ENCODE measurements around the gene ITIH4.

ITIH4 gene

DNA sequence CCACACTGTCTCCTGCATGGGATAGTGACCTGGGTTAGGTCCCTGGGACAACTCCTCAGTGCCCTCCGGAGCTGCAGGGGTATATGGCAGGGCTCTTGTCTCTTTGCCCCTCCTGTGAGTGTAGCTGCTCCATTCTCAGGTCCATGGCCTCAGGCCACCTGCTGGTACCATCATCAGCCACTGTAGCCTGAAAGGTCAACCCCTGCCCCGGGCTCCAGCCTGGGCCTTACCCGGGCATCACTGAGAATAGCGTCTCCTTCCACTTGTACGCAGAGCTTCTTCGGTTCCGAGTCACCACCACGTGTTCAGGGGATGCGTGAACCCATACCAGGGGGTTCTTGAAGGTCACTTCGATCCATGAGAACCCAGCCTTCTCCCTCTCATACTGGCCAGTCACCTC lies 13.8 kb downstream of the ITIH4 start:
- no peak overlapping the region for H3K27ac Mint-ChIP-seq
- H3K9me3 Mint-ChIP-seq, result no peaks in the 10 kb centered on the region
- H3K27me3 Mint-ChIP-seq (ENCODE audit: low read depth, poor library complexity), result peaks cover 7% of the 10 kb centered on the region
- no peaks in the 10 kb centered on the region for H3K36me3 Mint-ChIP-seq (ENCODE audit: low read depth)
- no peak overlapping the region for H3K4me3 Mint-ChIP-seq
- H3K4me1 Mint-ChIP-seq, result peaks cover 28% of the 10 kb centered on the region
- no peak for DNase-seq
- TF ChIP-seq, protein P1, sequence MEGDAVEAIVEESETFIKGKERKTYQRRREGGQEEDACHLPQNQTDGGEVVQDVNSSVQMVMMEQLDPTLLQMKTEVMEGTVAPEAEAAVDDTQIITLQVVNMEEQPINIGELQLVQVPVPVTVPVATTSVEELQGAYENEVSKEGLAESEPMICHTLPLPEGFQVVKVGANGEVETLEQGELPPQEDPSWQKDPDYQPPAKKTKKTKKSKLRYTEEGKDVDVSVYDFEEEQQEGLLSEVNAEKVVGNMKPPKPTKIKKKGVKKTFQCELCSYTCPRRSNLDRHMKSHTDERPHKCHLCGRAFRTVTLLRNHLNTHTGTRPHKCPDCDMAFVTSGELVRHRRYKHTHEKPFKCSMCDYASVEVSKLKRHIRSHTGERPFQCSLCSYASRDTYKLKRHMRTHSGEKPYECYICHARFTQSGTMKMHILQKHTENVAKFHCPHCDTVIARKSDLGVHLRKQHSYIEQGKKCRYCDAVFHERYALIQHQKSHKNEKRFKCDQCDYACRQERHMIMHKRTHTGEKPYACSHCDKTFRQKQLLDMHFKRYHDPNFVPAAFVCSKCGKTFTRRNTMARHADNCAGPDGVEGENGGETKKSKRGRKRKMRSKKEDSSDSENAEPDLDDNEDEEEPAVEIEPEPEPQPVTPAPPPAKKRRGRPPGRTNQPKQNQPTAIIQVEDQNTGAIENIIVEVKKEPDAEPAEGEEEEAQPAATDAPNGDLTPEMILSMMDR (IDR thresholded peaks at IDR 0.05), result no peak

DNA sequence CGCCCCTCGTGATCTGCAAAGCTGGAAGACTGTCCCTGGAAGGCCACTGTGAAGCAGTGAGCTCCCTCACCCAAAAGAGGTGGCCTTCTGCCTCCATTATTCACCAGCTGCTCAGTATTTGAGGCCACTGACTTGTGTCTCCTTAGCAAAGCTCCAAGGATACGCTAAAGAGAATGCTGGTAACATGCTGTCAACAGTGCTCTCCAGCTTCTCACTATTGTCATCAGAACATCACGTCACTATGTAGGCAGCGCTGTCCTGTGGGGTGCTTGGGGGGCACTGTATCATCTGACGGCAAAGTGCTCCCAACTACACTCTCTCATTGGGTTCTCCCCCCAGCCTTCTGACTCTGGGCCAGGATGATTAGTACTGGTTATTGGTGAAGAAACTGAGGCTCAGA lies 14.3 kb downstream of the ITIH4 start:
- Mint-ChIP-seq H3K27ac (no peak overlapping the region), H3K9me3 (no peaks in the 10 kb centered on the region), H3K27me3 (ENCODE audit: low read depth, poor library complexity) (peaks cover 7% of the 10 kb centered on the region), H3K36me3 (ENCODE audit: low read depth) (no peaks in the 10 kb centered on the region), H3K4me1 (peaks cover 27% of the 10 kb centered on the region), H3K4me3 (no peak overlapping the region)
- DNase-seq, result no peak
- TF ChIP-seq, protein P1 (IDR thresholded peaks at IDR 0.05), result no peak

DNA sequence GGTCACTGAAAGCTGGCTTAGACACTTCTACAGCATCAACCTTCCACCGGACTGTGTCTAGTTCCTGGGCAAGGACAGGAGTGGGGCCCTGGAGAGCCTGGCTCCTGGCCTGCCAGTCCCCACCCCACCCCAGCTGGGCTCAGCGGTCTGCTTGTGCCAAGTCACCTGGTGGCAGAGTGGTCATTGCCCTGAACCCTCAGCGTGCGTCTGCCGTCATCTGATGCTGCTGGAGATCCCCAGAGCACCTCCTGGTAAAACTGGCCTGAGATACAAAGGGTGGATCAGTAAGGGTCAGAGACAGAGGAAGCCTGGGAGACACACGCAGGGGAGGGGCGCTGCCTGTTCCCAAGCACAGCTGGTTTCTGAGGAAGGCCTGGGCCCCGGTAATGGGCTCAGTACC lies 16.7 kb downstream of the ITIH4 start:
- TF ChIP-seq, protein P1 (IDR thresholded peaks at IDR 0.05), result no peak
- no peak for DNase-seq
- Mint-ChIP-seq H3K27me3 (ENCODE audit: low read depth, poor library complexity) (peaks cover 7% of the 10 kb centered on the region), H3K27ac (no peak overlapping the region), H3K36me3 (ENCODE audit: low read depth) (no peaks in the 10 kb centered on the region), H3K9me3 (no peaks in the 10 kb centered on the region), H3K4me1 (peaks cover 6% of the 10 kb centered on the region), H3K4me3 (no peak overlapping the region)

DNA sequence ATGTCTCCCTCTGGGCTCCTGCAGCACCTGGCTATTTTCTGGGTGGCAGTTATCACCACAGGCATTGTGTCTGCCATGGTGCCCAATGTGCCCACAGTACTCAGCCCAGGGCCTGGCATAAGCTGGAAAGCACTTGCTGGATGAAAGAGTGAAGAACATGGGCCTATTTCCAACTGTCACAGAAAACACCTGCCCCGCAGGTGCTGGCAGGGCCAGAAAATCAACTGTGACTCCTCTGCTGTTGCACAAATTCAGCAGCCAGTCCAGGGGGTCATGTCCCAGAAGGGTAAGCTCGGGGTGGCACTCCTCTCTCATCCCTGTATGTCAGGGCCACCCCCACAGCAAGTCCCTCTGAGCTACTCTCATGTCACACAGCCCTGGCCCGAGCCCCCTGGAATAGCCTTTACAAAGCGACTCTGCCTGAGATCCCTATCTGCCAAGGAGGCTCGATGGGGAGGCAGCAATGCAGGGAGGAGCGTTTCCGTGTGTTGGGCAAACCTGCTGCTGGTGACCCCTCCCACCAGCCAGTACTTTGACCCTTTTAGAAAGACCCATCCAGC lies 18.9 kb downstream of the ITIH4 start:
- Mint-ChIP-seq H3K27ac (no peak overlapping the region), H3K4me3 (no peak overlapping the region), H3K9me3 (no peaks in the 10 kb centered on the region), H3K36me3 (ENCODE audit: low read depth) (no peaks in the 10 kb centered on the region), H3K4me1 (no peaks in the 10 kb centered on the region), H3K27me3 (ENCODE audit: low read depth, poor library complexity) (peaks cover 11% of the 10 kb centered on the region)
- TF ChIP-seq, protein P1 (IDR thresholded peaks at IDR 0.05), result no peak
- DNase-seq, result no peak

DNA sequence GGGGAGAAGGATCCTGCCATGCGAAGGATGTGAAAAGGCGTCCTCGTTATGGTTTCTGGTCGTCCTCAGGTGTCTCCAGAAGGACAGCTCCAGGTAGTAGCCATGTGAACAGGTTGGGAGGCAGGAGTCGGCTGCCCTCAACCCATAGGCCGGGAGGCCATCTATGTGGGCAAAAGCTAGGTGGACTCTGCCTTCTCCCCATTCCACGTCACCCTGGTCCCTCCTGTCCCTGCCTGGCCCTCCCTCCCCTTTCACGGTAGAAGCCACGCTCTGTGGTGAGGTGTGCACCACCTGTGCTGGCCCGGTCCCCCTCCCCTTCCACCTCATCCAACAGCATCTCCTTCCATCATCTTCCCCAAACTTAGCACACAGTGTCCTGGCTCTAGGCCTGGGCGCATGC lies 19.5 kb downstream of the ITIH4 start:
- Mint-ChIP-seq H3K9me3 (no peaks in the 10 kb centered on the region), H3K27me3 (ENCODE audit: low read depth, poor library complexity) (peaks cover 11% of the 10 kb centered on the region), H3K36me3 (ENCODE audit: low read depth) (no peaks in the 10 kb centered on the region), H3K4me1 (no peaks in the 10 kb centered on the region), H3K27ac (no peak overlapping the region), H3K4me3 (no peak overlapping the region)
- DNase-seq, result no peak
- TF ChIP-seq, protein P1 (IDR thresholded peaks at IDR 0.05), result no peak

DNA sequence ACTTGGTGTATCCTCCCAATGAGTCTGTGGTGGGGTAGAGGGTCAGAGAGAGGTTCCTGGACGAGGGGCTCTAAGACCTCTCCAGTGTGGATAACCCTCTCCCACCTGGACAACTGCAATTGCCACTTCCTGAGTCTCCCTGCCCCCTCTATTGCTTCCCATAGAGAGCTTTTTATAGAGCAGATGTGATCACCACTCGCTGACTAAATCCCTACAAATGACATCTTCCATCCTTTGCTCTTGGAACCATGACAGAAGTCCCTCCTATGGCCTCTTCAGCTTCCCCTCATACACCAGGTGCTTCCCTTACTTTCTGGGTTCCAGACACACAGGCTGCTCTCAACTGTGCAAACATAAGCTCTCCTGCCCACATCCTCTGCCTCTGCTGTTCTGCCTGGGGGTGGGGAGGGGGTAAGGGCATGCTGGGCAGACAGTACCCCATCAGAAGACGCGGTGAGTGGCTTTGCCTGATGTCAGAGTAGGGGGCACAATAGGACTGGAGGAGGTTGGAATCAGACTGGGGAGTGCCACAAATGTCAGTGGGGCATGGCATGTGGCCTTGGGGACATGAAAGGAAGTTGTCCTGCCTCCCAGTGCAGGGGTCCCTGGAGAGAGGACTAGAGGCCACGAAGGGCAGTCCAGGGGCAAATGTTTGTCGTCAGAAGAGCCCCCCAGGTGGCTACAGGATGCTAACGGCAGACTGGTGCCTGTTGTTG lies 20.7 kb downstream of the ITIH4 start:
- TF ChIP-seq, protein P1 (IDR thresholded peaks at IDR 0.05), result no peak
- H3K36me3 Mint-ChIP-seq (ENCODE audit: low read depth), result no peaks in the 10 kb centered on the region
- H3K27ac Mint-ChIP-seq, result no peak overlapping the region
- no peak overlapping the region for H3K4me3 Mint-ChIP-seq
- peaks cover 11% of the 10 kb centered on the region for H3K27me3 Mint-ChIP-seq (ENCODE audit: low read depth, poor library complexity)
- no peaks in the 10 kb centered on the region for H3K9me3 Mint-ChIP-seq
- no peaks in the 10 kb centered on the region for H3K4me1 Mint-ChIP-seq
- no peak for DNase-seq
